Measurements from ENCODE around the gene NKAIN2.

NKAIN2 gene

DNA sequence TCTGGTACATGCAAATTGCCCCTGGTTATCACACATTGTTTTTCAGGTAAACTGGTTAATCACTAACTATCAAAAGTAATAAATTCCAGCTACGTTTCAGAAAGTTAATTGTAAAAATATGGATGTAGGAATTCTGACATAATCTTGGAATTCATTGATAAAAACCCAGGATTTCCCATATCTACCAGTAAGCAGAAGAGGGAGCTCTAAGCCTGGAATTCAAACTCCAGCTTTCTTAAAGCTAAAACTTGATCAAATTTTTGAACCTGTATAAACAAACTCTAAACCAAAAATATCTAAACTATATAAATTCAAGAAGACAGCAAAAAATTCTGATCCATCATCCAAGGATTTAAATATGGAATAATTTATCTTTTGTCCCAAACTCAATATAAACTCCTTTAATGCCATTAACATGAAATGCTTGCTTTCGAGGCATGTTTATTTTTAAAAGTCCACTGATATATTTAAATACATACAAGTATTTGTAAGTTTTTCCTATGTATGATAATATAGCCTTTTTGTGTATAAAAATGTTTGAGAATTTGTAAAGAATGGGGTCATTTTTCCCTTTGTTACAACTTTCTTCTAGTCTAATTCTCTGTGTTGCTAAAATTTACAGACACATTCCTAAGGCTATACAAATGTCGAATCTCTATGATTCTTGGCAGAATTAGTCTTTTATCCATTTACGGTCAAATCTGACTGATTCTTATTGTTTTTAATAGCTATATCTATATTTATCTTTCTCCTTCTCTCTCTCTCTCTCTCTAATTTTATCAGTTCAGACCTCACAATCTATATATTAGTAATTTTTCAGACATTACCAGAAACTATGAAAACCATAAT lies 1067.2 kb downstream of the NKAIN2 start:
- peak; percentile 63 for DNase-seq

DNA sequence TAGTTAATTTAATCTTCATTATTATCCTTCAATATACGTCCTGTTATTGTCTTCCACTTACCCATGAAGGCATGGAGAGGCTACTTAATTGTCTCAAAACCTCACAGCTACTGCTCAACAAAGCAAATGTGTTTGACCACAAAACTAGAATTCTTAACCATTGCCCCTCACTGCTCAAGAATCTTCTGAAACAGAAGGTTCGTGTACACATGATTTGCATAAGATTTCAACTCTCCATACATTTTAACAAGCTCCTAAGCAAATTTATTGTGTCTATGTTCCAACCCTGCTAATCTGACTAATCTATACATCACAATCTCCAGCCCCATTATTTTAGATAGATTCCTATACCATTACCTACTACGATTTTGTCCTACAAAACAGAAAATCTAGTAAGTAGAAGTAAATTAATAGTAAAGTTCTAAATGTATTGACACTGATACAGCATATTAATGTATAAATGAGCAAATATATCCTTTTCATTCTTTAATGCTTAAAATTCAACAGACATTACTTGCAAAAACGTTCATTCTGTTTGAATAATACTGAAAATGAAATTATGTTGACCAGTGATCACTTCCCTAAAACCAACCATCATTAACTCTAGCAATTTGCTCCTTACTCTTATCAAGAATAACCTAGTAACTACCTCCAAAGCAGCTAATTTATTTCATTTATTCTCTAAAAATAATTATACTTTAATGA lies 1068.8 kb downstream of the NKAIN2 start:
- DNase-seq = no peak

DNA sequence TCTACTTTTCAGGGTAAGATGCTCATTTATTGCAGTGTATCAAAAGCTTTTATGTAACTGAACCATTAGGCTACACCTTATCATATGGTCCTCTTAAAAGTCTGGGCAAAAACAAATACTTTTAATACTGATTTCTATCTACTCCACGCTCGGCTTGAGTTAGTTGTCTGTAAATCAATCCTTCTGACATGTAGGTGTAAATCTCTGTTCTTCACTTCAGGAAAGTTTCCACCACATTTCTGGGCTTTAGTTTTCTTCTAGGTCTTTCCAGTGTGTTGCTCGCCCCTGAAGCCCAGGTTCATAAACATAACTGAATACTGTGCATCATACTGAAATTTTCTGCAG lies 1069.4 kb downstream of the NKAIN2 start:
- DNase-seq = no peak
